Heart left ventricle (tissue), 16 donors: ENCODE results near the gene CBY2. TPM values are rescaled to one million over a fixed set of nuclear protein-coding genes. Genes with fewer than 3 reads are reported as not detected.
A peak's percentile ranks its signal among the peaks of the same experiment; 100 is the strongest.

Experiments
- ATAC-seq, 4 donors: fragments of 200-7000 bp; cut with Tn5 transposase; one replicate each; pipeline ENCODE4 v1.9.1; 2020 to 2022; ENCODE audit warnings: moderate library complexity in 4 of 4, mild to moderate bottlenecking in 3 of 4, moderate number of reproducible peaks in 1 of 4
- DNase-seq, 5 donors: peaks; one replicate each; pipeline ENCODE4 v3.0.0-alpha.2; 2020
- H3K27ac ChIP-seq, 12 donors: fragments of 200-600 bp; sonication (generic) in 4 of 12; one replicate each; pipeline versions ENCODE4 v1.5.0 to v1.8.0; 2016 to 2022; ENCODE audit warnings: mild to moderate bottlenecking in 2 of 12
- H3K27me3 ChIP-seq, 9 donors: fragments of 200-600 bp; sonication (generic) in 2 of 9; one replicate each; pipeline versions ENCODE4 v1.5.1 to v1.8.0; 2016 to 2022; ENCODE audit warnings: mild to moderate bottlenecking in 3 of 9
- H3K36me3 ChIP-seq, 9 donors: fragments of 200-600 bp; sonication (generic) in 2 of 9; one replicate each; pipeline versions ENCODE4 v1.5.0 to v1.8.0; 2018 to 2022; ENCODE audit warnings: mild to moderate bottlenecking in 2 of 9
- H3K4me1 ChIP-seq, 12 donors: fragments of 200-600 bp; sonication (generic) in 4 of 12; one replicate each; pipeline versions ENCODE4 v1.5.0 to v1.8.0; 2016 to 2022; ENCODE audit warnings: mild to moderate bottlenecking in 3 of 12
- H3K4me3 ChIP-seq, 12 donors: fragments of 200-600 bp; sonication (generic) in 4 of 12; one replicate each; pipeline versions ENCODE4 v1.5.0 to v1.8.0; 2017 to 2022; ENCODE audit warnings: mild to moderate bottlenecking in 9 of 12, moderate library complexity in 4 of 12
- H3K9me3 ChIP-seq, 12 donors: fragments of 200-600 bp; sonication (generic) in 4 of 12; one replicate each; pipeline versions ENCODE4 v1.5.0 to v1.8.0; 2016 to 2022; ENCODE audit warnings: mild to moderate bottlenecking in 1 of 12
- CTCF ChIP-seq, 12 donors: fragments of 200-600 bp; sonication (generic) in 4 of 12; IDR thresholded peaks; one replicate each; pipeline versions ENCODE4 v1.5.0 to v1.8.0; 2018 to 2022; ENCODE audit warnings: antibody characterized with exemption in 12 of 12, mild to moderate bottlenecking in 5 of 12
- POLR2A ChIP-seq, 2 donors: fragments of 450-650 bp; IDR thresholded peaks; one replicate each; pipeline ENCODE4 v1.6.1; 2017; ENCODE audit warnings: antibody characterized with exemption in 2 of 2, mild to moderate bottlenecking in 2 of 2, moderate library complexity in 2 of 2
- WGBS, 4 donors: extraction: QIAGEN DNeasy Blood & Tissue Kit in 2 of 4; methylation state at CpG; one replicate each; pipeline versions ENCODE4 v1.1.5 to v1.1.7; 2013 to 2018; 5-methylcytosine and 5-hydroxymethylcytosine counted together
- intact Hi-C, 10 donors: fragments of 100-400 bp; cut with DNase I; formaldehyde crosslinking; loops; one replicate each; pipeline versions ENCODE4 v1.11.1 to v1.14.2; 2022
- polyA plus RNA-seq, 2 donors: library from polyadenylated mRNA; stranded (reverse); fragments of 200-250 nt; gene quantifications; one replicate each; pipeline ENCODE4 v1.2.3, GENCODE V29; 2013
- total RNA-seq, 9 donors: library from RNA; depleted of rRNA in 2 of 9; stranded (reverse); fragments of >200 nt in 2 of 9; fragmentation: NEBNext Ultra II Directional in 3 of 9; extraction: Animal tissue kit (Norgen Biotek cat#: 25700) in 3 of 9; gene quantifications; one replicate each; pipeline versions ENCODE4 v1.1.0 to v1.2.4, GENCODE V29; 2016 to 2023
- donor health status: ischemic (EF 13 %, LVEDD 7.1; RV severe dilation, severe dysfunction).
- donor health status: healthy with polysubstance abuse.
- donor health status: DM: no; HTN: yes; CAD: no.
- donor health status: DM: no; HTN: no; CAD: no.
- donor health status: ischemic (EF 25% LVEDD 6.9; RV normal size, moderate dysfunction).
- donor health status: ischemic (EF 25% LVEDD 5.7; RV mildly dilated, moderate dysfunction).
- donor health status: healthy.
- donor health status: DM: yes; HTN: yes; CAD: no.
- donor health status: ischemic (EF 35%, LVEDD 5.7; RV mildly dilated, moderate dysfunction).
- donor health status: nonischemic (EF 11% LVEDD 7.7; RV severe dilation, severe dysfunction).
- donor health status: DM: yes; HTN: yes; CAD: no.
- donor health status: PGD.
- donor health status: ischemic (EF 29% LVEDD 5.4; RV normal size, mild dysfunction).
- donor health status: nonischemic (EF 23%, LVEDD 6.1; RV moderate dilation, normal function).

The CBY2 gene
- total and polyA plus RNA-seq, 11 donors, result not detected

- intact Hi-C loops, result no loop called here
- DNase-seq (no peak), ATAC-seq (no peak)
- H3K27me3 ChIP-seq, result no peaks in the 10 kb centered on the region
- no peak overlapping the region for H3K27ac ChIP-seq
- no peaks in the 10 kb centered on the region for H3K36me3 ChIP-seq
- TF ChIP-seq CTCF (IDR thresholded peaks at IDR 0.05) (no peak), POLR2A (IDR thresholded peaks at IDR 0.05) (no peak)
- no peaks in the 10 kb centered on the region for H3K9me3 ChIP-seq
- WGBS, 4 donors, result 85 to 94% (median 91%) methylated on average over 2 of the region's 2 CpGs
- H3K4me3 ChIP-seq, result no peak overlapping the region
- H3K4me1 ChIP-seq, result no peaks in the 10 kb centered on the region
Observed at GRCh38 chr13:45711951-45712350, 9.8 kb downstream of the CBY2 start.

GRCh38 chr13:45713106-45713690 lies 11.1 kb downstream of the CBY2 start:
- H3K36me3 ChIP-seq, result no peaks in the 10 kb centered on the region
- DNase-seq, result no peak

GRCh38 chr13:45713721-45714120 lies 11.6 kb downstream of the CBY2 start:
- peak in 1 of 5 donors; percentile 58 for DNase-seq
- intact Hi-C loops, result no loop called here

More at GRCh38 chr13:45713106-45713690, 11.1 kb downstream of the CBY2 start:
- intact Hi-C loops, result no loop called here
- H3K27me3 ChIP-seq, result peaks cover 0 to 6% (median 0%) of the 10 kb centered on the region in 9 donors
- H3K4me1 ChIP-seq, result no peaks in the 10 kb centered on the region
- H3K4me3 ChIP-seq, result no peak overlapping the region
- 95 to 97% (median 96%) methylated on average over 34 of the region's 34 CpGs for WGBS, 4 donors
- no peak for ATAC-seq
- no peak overlapping the region for H3K27ac ChIP-seq
- TF ChIP-seq POLR2A (IDR thresholded peaks at IDR 0.05) (no peak), CTCF (IDR thresholded peaks at IDR 0.05) (no peak)
- no peaks in the 10 kb centered on the region for H3K9me3 ChIP-seq

GRCh38 chr13:45714170-45714569 lies 12.1 kb downstream of the CBY2 start:
- TF ChIP-seq CTCF (IDR thresholded peaks at IDR 0.05) (no peak), POLR2A (IDR thresholded peaks at IDR 0.05) (no peak)
- ATAC-seq (no peak), DNase-seq (no peak)
- H3K27ac ChIP-seq, result no peak overlapping the region
- H3K4me1 ChIP-seq, result no peaks in the 10 kb centered on the region
- no peak overlapping the region for H3K4me3 ChIP-seq
- intact Hi-C loops, result no loop called here
- peaks cover 0 to 6% (median 0%) of the 10 kb centered on the region in 9 donors for H3K27me3 ChIP-seq
- no peaks in the 10 kb centered on the region for H3K9me3 ChIP-seq
- H3K36me3 ChIP-seq, result no peaks in the 10 kb centered on the region
- WGBS, 4 donors, result 92 to 95% (median 93%) methylated on average over 18 of the region's 18 CpGs

More at GRCh38 chr13:45713721-45714120, 11.6 kb downstream of the CBY2 start:
- 90 to 96% (median 94%) methylated on average over 20 to 28 of the region's 28 CpGs for WGBS, 4 donors
- Histone ChIP-seq H3K4me3 (no peak overlapping the region), H3K9me3 (no peaks in the 10 kb centered on the region), H3K27me3 (peaks cover 0 to 6% (median 0%) of the 10 kb centered on the region in 9 donors), H3K4me1 (no peaks in the 10 kb centered on the region), H3K36me3 (no peaks in the 10 kb centered on the region), H3K27ac (no peak overlapping the region)
- peak in 1 of 4 donors; percentile 29 for ATAC-seq
- no peak for TF ChIP-seq POLR2A (IDR thresholded peaks at IDR 0.05)
- no peak for TF ChIP-seq CTCF (IDR thresholded peaks at IDR 0.05)
